AG04449 (cell line): ENCODE data around the gene TNS1.

Experiments
- CTCF ChIA-PET: fragments of 350-600 bp; formaldehyde crosslinking; extraction: SDS; loops from one replicate; lab custom pipeline; 2021; ENCODE audit warnings: antibody characterized with exemption; lab: Yijun Ruan, JAX
- POLR2A ChIA-PET: fragments of 400-600, 350-600 bp; formaldehyde crosslinking; extraction: SDS; loops from one replicate; lab custom pipeline; 2020; ENCODE audit warnings: antibody characterized with exemption, inconsistent platforms; lab: Yijun Ruan, JAX
- DNase-seq: peaks from one replicate; pipeline ENCODE4 v3.0.0-alpha.2; 2010; ENCODE audit warnings: low read depth, low spot score
- H3K4me3 ChIP-seq: 2 replicates; pipeline ENCODE4 v1.5.1; 2011; ENCODE audit warnings: low read depth, mild to moderate bottlenecking, control low read depth, low read length
- CTCF ChIP-seq: IDR thresholded peaks from one replicate; pipeline ENCODE4 v1.5.1; 2011; ENCODE audit warnings: mild to moderate bottlenecking, moderate library complexity, low read length, control low read depth, inconsistent platforms; ENCODE audit not compliant: insufficient read depth; ENCODE audit errors: missing control alignments

Gene TNS1

GRCh38 chr2:217972490-217972889, 30.3 kb downstream of the TNS1 start:
- CTCF ChIA-PET: interaction anchor here (0.8 to 7.2 kb wide), 6 partner anchors 9 to 183 kb away, joined by 3 to 74 read pairs (median 6); no protein-coding TSS in a partner anchor
- POLR2A ChIA-PET: interaction anchor here (1.0 kb wide), 1 partner anchor 29 kb away, joined by 5 read pairs; no protein-coding TSS in a partner anchor
- no peak overlapping the region for H3K4me3 ChIP-seq
- DNase-seq: no peak
- no peak for TF ChIP-seq CTCF

- ChIA-PET POLR2A (interaction anchor here (1.0 kb wide), 1 partner anchor 29 kb away, joined by 5 read pairs; no protein-coding TSS in a partner anchor), CTCF (interaction anchor here (0.8 to 7.2 kb wide), 7 partner anchors 10 to 183 kb away, joined by 3 to 74 read pairs (median 7); no protein-coding TSS in a partner anchor)
Observed at GRCh38 chr2:217972037-217972436, 30.8 kb downstream of the TNS1 start.

GRCh38 chr2:217971166-217971565, 31.6 kb downstream of the TNS1 start:
- ChIA-PET CTCF (interaction anchor here (0.7 to 7.2 kb wide), 3 partner anchors 21 to 81 kb away, joined by 3 to 74 read pairs (median 11); no protein-coding TSS in a partner anchor), POLR2A (no interaction called here)
- TF ChIP-seq CTCF: no peak
- H3K4me3 ChIP-seq: no peak overlapping the region
- no peak for DNase-seq

More at GRCh38 chr2:217972037-217972436, 30.8 kb downstream of the TNS1 start:
- no peak overlapping the region for H3K4me3 ChIP-seq
- no peak for TF ChIP-seq CTCF
- no peak for DNase-seq

GRCh38 chr2:217970206-217970605, 32.6 kb downstream of the TNS1 start:
- ChIA-PET CTCF (interaction anchor here (0.7 to 7.2 kb wide), 11 partner anchors 12 to 184 kb away, joined by 3 to 74 read pairs (median 3); no protein-coding TSS in a partner anchor), POLR2A (no interaction called here)
- no peak overlapping the region for H3K4me3 ChIP-seq
- no peak for TF ChIP-seq CTCF
- DNase-seq: no peak

GRCh38 chr2:217969588-217969987, 33.2 kb downstream of the TNS1 start:
- no peak for TF ChIP-seq CTCF
- ChIA-PET CTCF (interaction anchor here (0.9 to 7.2 kb wide), 9 partner anchors 12 to 184 kb away, joined by 3 to 74 read pairs (median 3); no protein-coding TSS in a partner anchor), POLR2A (no interaction called here)
- DNase-seq: no peak
- H3K4me3 ChIP-seq: no peak overlapping the region

GRCh38 chr2:217968023-217968422, 34.8 kb downstream of the TNS1 start:
- no peak for DNase-seq
- ChIA-PET CTCF (interaction anchor here (0.8 kb wide), 2 partner anchors 21 to 40 kb away, joined by 3 read pairs; no protein-coding TSS in a partner anchor), POLR2A (no interaction called here)
- H3K4me3 ChIP-seq: no peak overlapping the region
- TF ChIP-seq CTCF: no peak
